Karpas-422 (cell line): ENCODE results near the gene NEMP1. TPM values are rescaled to one million over a fixed set of nuclear protein-coding genes. Genes with fewer than 3 reads are reported as not detected.

Experiments
- DNase-seq: peaks from one replicate; pipeline ENCODE4 v3.0.0-alpha.2; 2015
- H2AFZ ChIP-seq: fragments of 200-600 bp; sonication (generic); 2 replicates; pipeline ENCODE4 v1.6.1; 2014; ENCODE audit warnings: antibody characterized with exemption, low read length, mixed read lengths
- H3K27ac ChIP-seq: fragments of 200-600 bp; sonication (generic); 2 replicates; pipeline ENCODE4 v1.5.1; 2014; ENCODE audit warnings: mild to moderate bottlenecking, low read length, moderate library complexity
- H3K27me3 ChIP-seq: fragments of 200-600 bp; sonication (generic); 2 replicates; pipeline ENCODE4 v1.6.1; 2014; ENCODE audit warnings: low read length, mixed read lengths
- H3K36me3 ChIP-seq: fragments of 200-600 bp; sonication (generic); 2 replicates; pipeline ENCODE4 v1.6.1; 2014; ENCODE audit warnings: low read length, mixed read lengths; ENCODE audit not compliant: insufficient read depth
- H3K4me1 ChIP-seq: fragments of 200-600 bp; sonication (generic); 2 replicates; pipeline ENCODE4 v1.6.1; 2014; ENCODE audit warnings: mild to moderate bottlenecking, low read length, mixed read lengths
- H3K4me2 ChIP-seq: fragments of 200-600 bp; sonication (generic); 2 replicates; pipeline ENCODE4 v1.6.1; 2014; ENCODE audit warnings: low read length, low read depth, mild to moderate bottlenecking; ENCODE audit not compliant: poor library complexity, severe bottlenecking
- H3K4me3 ChIP-seq: fragments of 200-600 bp; sonication (generic); 2 replicates; pipeline ENCODE4 v1.5.1; 2014; ENCODE audit warnings: mild to moderate bottlenecking, antibody characterized with exemption, low read length, mixed read lengths
- H3K79me2 ChIP-seq: fragments of 200-600 bp; sonication (generic); 2 replicates; pipeline ENCODE4 v1.6.1; 2014; ENCODE audit warnings: mild to moderate bottlenecking, low read length, mixed read lengths
- H3K9ac ChIP-seq: fragments of 200-600 bp; sonication (generic); 2 replicates; pipeline ENCODE4 v1.6.0; 2014; ENCODE audit warnings: low read length
- H3K9me2 ChIP-seq: fragments of 200-600 bp; sonication (generic), shearing (Covaris generic); replicated peaks from 2 replicates; pipeline ENCODE4 v1.6.0; 2014; ENCODE audit warnings: mild to moderate bottlenecking, low read length, moderate library complexity; ENCODE audit not compliant: insufficient read depth
- H3K9me3 ChIP-seq: fragments of 300-700, 200-600 bp; sonication (generic); 2 replicates; pipeline ENCODE4 v1.6.1; 2014; ENCODE audit warnings: low read length, mixed read lengths
- H4K20me1 ChIP-seq: fragments of 200-600 bp; sonication (generic); 2 replicates; pipeline ENCODE4 v1.6.1; 2014; ENCODE audit warnings: mild to moderate bottlenecking, antibody characterized with exemption, low read length, low read depth; ENCODE audit not compliant: insufficient read depth
- total RNA-seq: library from RNA; depleted of rRNA; stranded (reverse); fragments of >200 nt; shearing (Covaris generic); gene quantifications from 2 replicates; pipeline ENCODE4 v1.2.3, GENCODE V29; 2014; ENCODE audit warnings: low replicate concordance

Gene NEMP1
- total RNA-seq, 1 experiment from 2014 or later: 59.6 TPM

DNA sequence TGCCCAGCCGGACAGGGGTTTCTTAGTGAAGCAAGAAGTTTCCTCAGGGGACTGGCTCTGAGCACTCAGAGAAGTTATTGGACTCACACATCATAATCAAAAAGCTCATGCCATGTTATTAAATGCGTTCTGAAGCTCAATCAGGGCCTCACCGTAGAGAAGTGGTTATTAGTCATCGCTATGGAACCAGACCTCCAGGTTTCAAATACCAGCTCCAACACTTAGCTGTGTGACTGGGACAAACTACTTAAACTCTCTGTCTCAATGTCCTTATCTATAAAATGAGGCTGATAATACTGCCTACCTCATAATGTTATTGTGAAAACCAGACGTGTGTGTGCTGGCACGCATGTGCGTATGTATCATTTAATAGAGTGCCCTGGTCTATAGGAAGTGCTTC lies 25.3 kb upstream of the NEMP1 start:
- no peak for DNase-seq
- Histone ChIP-seq H3K36me3 (peaks cover 36% of the 10 kb centered on the region; the same call in 1 of the 2 replicates), H3K4me2 (no peak overlapping the region)

DNA sequence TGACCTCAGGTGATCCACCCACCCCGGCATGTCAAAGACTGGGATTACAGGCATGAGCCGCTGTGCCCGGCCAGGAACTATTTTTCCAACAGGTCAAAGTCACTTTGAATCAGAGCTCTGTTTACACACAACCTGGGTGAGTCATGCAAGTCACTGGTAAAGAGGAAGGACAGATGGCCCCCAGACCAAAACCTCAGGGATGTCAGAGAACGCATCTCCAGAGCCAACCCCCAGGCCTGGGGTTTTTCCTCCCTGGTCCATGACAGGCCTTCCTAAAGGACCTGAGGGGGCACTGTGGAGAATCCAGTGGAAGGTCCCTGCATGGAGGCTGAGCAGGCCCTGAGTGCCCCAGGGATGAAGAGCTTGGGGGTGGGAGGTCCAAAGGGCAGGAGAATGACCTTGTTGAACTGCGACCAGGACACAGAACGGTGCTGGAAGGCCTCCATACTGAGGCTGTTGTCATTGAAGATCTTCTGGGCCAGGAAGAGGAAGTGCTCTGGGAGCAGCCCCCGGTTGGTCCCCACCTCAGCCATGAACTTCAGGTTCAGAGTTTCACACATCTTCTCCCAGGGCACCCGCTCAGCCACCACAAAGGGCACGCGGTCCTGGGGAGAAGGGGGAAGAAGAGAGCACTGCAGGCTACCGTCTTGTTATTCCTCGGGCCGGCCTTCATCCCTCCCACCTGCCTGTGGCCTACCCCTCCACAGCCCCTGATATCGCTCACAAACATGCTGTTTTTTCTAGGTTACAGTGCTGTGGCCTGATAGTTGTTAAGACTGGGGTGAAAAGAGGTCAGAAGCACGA lies 23.5 kb upstream of the NEMP1 start:
- Histone ChIP-seq H3K9ac (no peak overlapping the region), H3K79me2 (no peaks in the 10 kb centered on the region), H3K4me2 (no peak overlapping the region), H3K9me3 (no peaks in the 10 kb centered on the region), H3K4me1 (peaks cover under 1% of the 10 kb centered on the region; the same call in 1 of the 2 replicates), H2AFZ (no peak overlapping the region), H3K36me3 (peaks cover 42% of the 10 kb centered on the region; the same call in 1 of the 2 replicates), H4K20me1 (no peaks in the 10 kb centered on the region), H3K4me3 (no peak overlapping the region), H3K27ac (no peak overlapping the region), H3K27me3 (no peaks in the 10 kb centered on the region), H3K9me2 (no peaks in the 10 kb centered on the region)
- no peak for DNase-seq

More for the DNA sequence above, 25.3 kb upstream of the NEMP1 start:
- H3K79me2 ChIP-seq: peaks cover 15% of the 10 kb centered on the region
- H3K9ac ChIP-seq: no peak overlapping the region
- H3K27me3 ChIP-seq: no peaks in the 10 kb centered on the region
- peaks cover 18% of the 10 kb centered on the region for H3K4me1 ChIP-seq
- peaks cover 9% of the 10 kb centered on the region; the same call in 1 of the 2 replicates for H4K20me1 ChIP-seq
- H2AFZ ChIP-seq: no peak overlapping the region
- H3K9me3 ChIP-seq: no peaks in the 10 kb centered on the region
- H3K27ac ChIP-seq: no peak overlapping the region
- H3K4me3 ChIP-seq: no peak overlapping the region
- H3K9me2 ChIP-seq: no peaks in the 10 kb centered on the region

DNA sequence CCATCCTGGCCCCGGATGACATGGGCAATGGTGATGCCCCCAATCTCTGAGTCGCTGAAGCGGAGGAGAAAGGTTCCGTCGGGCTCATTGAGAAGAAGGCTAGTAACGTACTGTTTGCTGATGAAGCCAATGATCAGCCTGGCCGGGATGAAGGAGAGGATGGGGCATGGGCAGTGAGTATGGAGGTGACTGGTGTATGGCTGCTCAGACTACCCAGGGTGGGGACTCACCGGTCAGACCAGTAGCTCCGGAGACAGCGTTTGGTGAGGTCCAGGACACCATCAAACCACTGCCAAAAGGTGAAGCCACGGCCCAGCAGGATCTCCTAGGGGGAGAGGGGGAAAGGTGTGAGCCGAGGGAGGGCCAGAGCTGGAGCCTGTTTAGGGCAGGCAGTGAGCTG lies 21.2 kb upstream of the NEMP1 start:
- H3K27ac ChIP-seq: no peak overlapping the region
- DNase-seq: no peak
- H3K79me2 ChIP-seq: no peaks in the 10 kb centered on the region

DNA sequence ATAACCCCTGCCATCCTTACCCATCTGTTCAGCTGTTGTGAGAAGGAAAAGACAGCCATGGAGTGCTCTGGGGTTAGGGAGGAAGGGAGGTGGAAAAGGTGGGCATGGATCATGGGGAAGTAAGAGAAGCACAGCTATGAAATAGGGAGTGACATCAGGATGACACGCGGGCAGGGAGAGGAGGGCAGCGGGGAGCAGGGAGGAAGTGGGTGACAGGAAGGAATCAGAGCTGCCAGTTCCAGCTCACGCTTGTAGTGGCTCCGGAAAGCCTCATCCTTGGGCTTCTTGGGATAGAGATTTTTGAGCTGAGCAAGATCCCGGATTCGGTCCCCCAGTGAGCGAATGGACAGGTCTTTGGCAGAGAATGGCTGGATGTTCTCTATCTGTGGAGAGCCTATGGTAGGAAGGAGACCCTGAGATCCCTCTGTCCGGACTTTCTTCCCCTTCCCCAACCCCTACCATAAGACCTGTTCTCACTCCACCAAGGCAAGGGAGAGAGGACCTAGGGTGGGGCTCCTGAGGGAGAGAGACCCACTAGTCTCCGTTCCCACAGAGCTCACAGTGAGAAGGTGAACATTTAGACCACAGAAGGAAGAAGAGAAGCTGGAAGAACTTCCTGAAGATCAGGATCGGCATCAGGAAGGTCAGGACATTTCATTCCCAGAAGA lies 20.6 kb upstream of the NEMP1 start:
- no peaks in the 10 kb centered on the region for H3K79me2 ChIP-seq
- H4K20me1 ChIP-seq: no peaks in the 10 kb centered on the region
- H2AFZ ChIP-seq: no peak overlapping the region
- DNase-seq: no peak
- H3K9me3 ChIP-seq: no peaks in the 10 kb centered on the region
- no peak overlapping the region for H3K9ac ChIP-seq
- H3K4me1 ChIP-seq: peaks cover 22% of the 10 kb centered on the region
- no peaks in the 10 kb centered on the region for H3K27me3 ChIP-seq
- H3K27ac ChIP-seq: 0 out of 2 replicates have a peak overlapping the region, but pooled peaks have one; percentile 22
- no peak overlapping the region for H3K4me2 ChIP-seq
- H3K4me3 ChIP-seq: no peak overlapping the region
- H3K36me3 ChIP-seq: peaks cover 49% of the 10 kb centered on the region; the same call in 1 of the 2 replicates
- H3K9me2 ChIP-seq: no peaks in the 10 kb centered on the region

More for the DNA sequence above, 21.2 kb upstream of the NEMP1 start:
- H3K36me3 ChIP-seq: peaks cover 49% of the 10 kb centered on the region; the same call in 1 of the 2 replicates
- H3K4me3 ChIP-seq: no peak overlapping the region
- H3K4me1 ChIP-seq: peaks cover 16% of the 10 kb centered on the region
- no peaks in the 10 kb centered on the region for H4K20me1 ChIP-seq
- H3K4me2 ChIP-seq: no peak overlapping the region
- no peak overlapping the region for H2AFZ ChIP-seq
- H3K27me3 ChIP-seq: no peaks in the 10 kb centered on the region
- no peaks in the 10 kb centered on the region for H3K9me2 ChIP-seq
- no peak overlapping the region for H3K9ac ChIP-seq
- H3K9me3 ChIP-seq: no peaks in the 10 kb centered on the region

DNA sequence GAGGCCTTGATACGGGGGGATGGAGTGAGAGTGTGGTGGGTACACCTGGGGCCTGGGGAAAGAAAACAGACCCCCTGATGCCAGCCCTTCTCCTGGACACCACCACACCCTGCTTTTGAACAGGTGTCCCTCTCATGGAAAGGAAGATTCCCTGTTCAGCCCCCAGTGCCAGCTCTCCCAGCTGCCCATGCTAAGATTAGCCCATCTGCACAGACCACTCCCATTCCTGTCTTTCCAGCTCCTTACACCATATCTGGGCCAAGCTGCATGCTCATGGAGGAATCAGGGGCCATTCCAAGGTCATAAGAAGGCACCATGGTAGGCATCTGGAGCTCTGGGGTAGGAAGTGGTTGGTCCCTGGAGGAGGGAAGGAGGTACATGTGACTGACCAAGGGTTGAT lies 20.0 kb upstream of the NEMP1 start:
- Histone ChIP-seq H3K27ac (0 out of 2 replicates have a peak overlapping the region, but pooled peaks have one; percentile 22), H4K20me1 (no peaks in the 10 kb centered on the region), H2AFZ (no peak overlapping the region), H3K79me2 (no peaks in the 10 kb centered on the region), H3K9me2 (no peaks in the 10 kb centered on the region), H3K9ac (no peak overlapping the region), H3K4me2 (no peak overlapping the region), H3K4me3 (no peak overlapping the region), H3K36me3 (peaks cover 49% of the 10 kb centered on the region; the same call in 1 of the 2 replicates), H3K27me3 (no peaks in the 10 kb centered on the region), H3K4me1 (peaks cover 28% of the 10 kb centered on the region), H3K9me3 (no peaks in the 10 kb centered on the region)
- DNase-seq: no peak

DNA sequence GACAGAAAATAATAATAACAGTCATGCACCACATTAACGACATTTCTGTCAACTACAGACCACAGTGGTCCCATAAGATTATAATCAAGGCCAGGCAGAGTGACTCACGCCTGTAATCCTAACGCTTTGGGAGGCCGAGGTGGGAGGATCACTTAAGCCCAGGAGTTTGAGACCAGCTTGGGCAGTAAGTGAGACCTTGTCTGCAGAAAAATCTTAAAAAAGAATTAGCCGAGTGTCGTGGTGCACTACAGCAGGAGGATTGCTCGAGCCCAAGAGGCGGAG lies 18.9 kb upstream of the NEMP1 start:
- Histone ChIP-seq H3K79me2 (no peaks in the 10 kb centered on the region), H2AFZ (no peak overlapping the region), H3K36me3 (peaks cover 47% of the 10 kb centered on the region; the same call in 1 of the 2 replicates), H3K27me3 (no peaks in the 10 kb centered on the region), H3K9me3 (no peaks in the 10 kb centered on the region), H3K9me2 (no peaks in the 10 kb centered on the region), H3K4me3 (no peak overlapping the region), H3K27ac (no peak overlapping the region), H3K4me1 (peaks cover 39% of the 10 kb centered on the region), H3K4me2 (no peak overlapping the region), H4K20me1 (no peaks in the 10 kb centered on the region), H3K9ac (no peak overlapping the region)
- DNase-seq: no peak

DNA sequence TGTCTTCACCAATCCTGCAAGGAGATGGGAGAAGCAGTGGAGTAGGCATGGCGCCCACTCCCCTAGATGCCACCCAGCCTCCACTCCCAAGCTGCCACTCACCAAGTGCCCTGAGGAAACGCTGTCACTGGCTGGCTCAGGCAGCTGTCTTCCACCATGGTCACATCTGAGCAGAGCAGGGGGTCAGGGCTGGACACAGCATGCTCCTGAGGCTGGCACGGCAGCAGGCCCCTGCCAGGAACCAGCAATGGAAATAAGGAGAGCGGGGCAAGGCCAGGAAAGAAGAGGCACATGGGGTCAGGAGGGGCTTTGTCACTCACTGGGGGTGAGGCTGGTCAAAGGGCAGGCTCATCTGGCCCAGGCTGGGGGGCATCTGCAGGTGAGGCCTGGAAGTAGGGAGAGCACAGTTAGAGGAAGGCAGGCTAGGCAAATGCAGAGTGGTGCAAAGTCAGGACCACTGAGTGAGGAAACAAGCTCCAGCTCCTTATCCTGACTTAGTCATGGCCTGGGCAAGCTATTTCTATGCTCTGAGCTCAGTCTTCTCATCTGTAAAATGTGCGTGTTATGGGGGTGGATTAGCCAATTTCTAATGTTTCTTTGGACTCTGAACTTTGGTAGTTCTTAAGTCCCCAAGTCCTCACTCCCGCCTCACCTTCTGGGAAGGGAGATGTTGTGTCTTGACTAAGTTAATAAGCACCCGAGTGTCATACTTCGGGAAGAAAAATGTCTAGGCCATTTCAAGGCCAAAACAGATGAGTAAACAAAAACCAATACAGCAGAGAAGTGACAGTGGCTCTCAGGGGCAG lies 18.4 kb upstream of the NEMP1 start:
- H3K27ac ChIP-seq: no peak overlapping the region
- peaks cover 44% of the 10 kb centered on the region for H3K4me1 ChIP-seq
- no peaks in the 10 kb centered on the region for H3K27me3 ChIP-seq
- no peaks in the 10 kb centered on the region; the same call in 1 of the 2 replicates for H3K79me2 ChIP-seq
- no peak overlapping the region for H3K4me3 ChIP-seq
- no peaks in the 10 kb centered on the region for H4K20me1 ChIP-seq
- no peak overlapping the region for H3K9ac ChIP-seq
- H3K36me3 ChIP-seq: peaks cover 44% of the 10 kb centered on the region; the same call in 1 of the 2 replicates
- no peaks in the 10 kb centered on the region for H3K9me2 ChIP-seq
- H3K4me2 ChIP-seq: no peak overlapping the region
- H2AFZ ChIP-seq: no peak overlapping the region
- H3K9me3 ChIP-seq: no peaks in the 10 kb centered on the region
- DNase-seq: peak; percentile 41
